Gastrocnemius medialis (tissue), 4 donors: Measurements from ENCODE around the gene CRB2.

Experiments
- CTCF ChIP-seq, 5 experiments: fragments of 450-650 bp in 3 of 5; fragments of 200-600 bp in 2 of 5; sonication (generic) in 2 of 5; IDR thresholded peaks in 4 of 5; conservative IDR thresholded peaks in 1 of 5; 1 replicate in 4 of 5; 2 replicates in 1 of 5; pipeline ENCODE4 v1.5.1; 2016 to 2019; ENCODE audit warnings: antibody characterized with exemption in 5 of 5, mild to moderate bottlenecking in 3 of 5, moderate library complexity in 3 of 5
- POLR2A ChIP-seq, 2 donors: fragments of 450-650 bp; IDR thresholded peaks; one replicate each; pipeline ENCODE4 v1.6.1; 2017; ENCODE audit warnings: antibody characterized with exemption in 2 of 2, mild to moderate bottlenecking in 2 of 2, moderate library complexity in 2 of 2

GRCh38 chr9:123359546-123359945 is 3.5 kb downstream of the CRB2 start:
- no peak for TF ChIP-seq CTCF (IDR thresholded peaks at IDR 0.05 in 4 of 5, conservative IDR thresholded peaks at IDR 0.05 in 1 of 5)
- TF ChIP-seq POLR2A (IDR thresholded peaks at IDR 0.05) = no peak
